ENCODE results near the gene SEPTIN1.

The SEPTIN1 gene

GRCh38 chr16:30407804-30408534 lies 25.6 kb upstream of the SEPTIN1 start (continued):
- TF ChIP-seq ZNF362 (tag by site-specific recombination; IDR thresholded peaks at IDR 0.05): no peak
- TF ChIP-seq ZNF274 (IDR thresholded peaks at IDR 0.05; ENCODE audit: low read length): no peak
- TF ChIP-seq ZNF274 (tag by site-specific recombination; IDR thresholded peaks at IDR 0.05; ENCODE audit: borderline replicate concordance): no peak
- TF ChIP-seq, protein P1, sequence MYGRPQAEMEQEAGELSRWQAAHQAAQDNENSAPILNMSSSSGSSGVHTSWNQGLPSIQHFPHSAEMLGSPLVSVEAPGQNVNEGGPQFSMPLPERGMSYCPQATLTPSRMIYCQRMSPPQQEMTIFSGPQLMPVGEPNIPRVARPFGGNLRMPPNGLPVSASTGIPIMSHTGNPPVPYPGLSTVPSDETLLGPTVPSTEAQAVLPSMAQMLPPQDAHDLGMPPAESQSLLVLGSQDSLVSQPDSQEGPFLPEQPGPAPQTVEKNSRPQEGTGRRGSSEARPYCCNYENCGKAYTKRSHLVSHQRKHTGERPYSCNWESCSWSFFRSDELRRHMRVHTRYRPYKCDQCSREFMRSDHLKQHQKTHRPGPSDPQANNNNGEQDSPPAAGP (tag by site-specific recombination; IDR thresholded peaks at IDR 0.05): no peak
- no peak for TF ChIP-seq ZNF777 (tag by site-specific recombination; IDR thresholded peaks at IDR 0.05; ENCODE audit: borderline replicate concordance)
- TF ChIP-seq ZNF146 (tag by site-specific recombination; IDR thresholded peaks at IDR 0.05): no peak
- no peak for TF ChIP-seq ZNF423 (tag by site-specific recombination; IDR thresholded peaks at IDR 0.05)
- no peak for TF ChIP-seq ZNF785 (tag by site-specific recombination; IDR thresholded peaks at IDR 0.05)
- no peak for TF ChIP-seq ZNF558 (tag by site-specific recombination; IDR thresholded peaks at IDR 0.05)
- TF ChIP-seq ZBTB49 (tag by site-specific recombination; IDR thresholded peaks at IDR 0.05; ENCODE audit: low read depth): no peak
- no peak for TF ChIP-seq ZFP37 (tag by site-specific recombination; IDR thresholded peaks at IDR 0.05)
- no peak for TF ChIP-seq ZNF654 (tag by site-specific recombination; IDR thresholded peaks at IDR 0.05; ENCODE audit: low read depth)
- TF ChIP-seq ZNF202 (tag by site-specific recombination; IDR thresholded peaks at IDR 0.05; ENCODE audit: borderline replicate concordance): no peak
- no peak for TF ChIP-seq ZBTB21 (tag by site-specific recombination; IDR thresholded peaks at IDR 0.05)
- no peak for TF ChIP-seq GLIS2 (tag by site-specific recombination; IDR thresholded peaks at IDR 0.05)
- TF ChIP-seq KLF9 (tag by site-specific recombination; IDR thresholded peaks at IDR 0.05; ENCODE audit: low read depth): peak; percentile 16
- TF ChIP-seq, protein P2, sequence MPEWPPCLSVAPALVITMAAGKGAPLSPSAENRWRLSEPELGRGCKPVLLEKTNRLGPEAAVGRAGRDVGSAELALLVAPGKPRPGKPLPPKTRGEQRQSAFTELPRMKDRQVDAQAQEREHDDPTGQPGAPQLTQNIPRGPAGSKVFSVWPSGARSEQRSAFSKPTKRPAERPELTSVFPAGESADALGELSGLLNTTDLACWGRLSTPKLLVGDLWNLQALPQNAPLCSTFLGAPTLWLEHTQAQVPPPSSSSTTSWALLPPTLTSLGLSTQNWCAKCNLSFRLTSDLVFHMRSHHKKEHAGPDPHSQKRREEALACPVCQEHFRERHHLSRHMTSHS (tag by site-specific recombination; IDR thresholded peaks at IDR 0.05): no peak
- no peak for TF ChIP-seq ZNF600 (tag by site-specific recombination; IDR thresholded peaks at IDR 0.05)
- TF ChIP-seq ZNF214 (tag by site-specific recombination; IDR thresholded peaks at IDR 0.05; ENCODE audit: borderline replicate concordance): no peak
- no peak for TF ChIP-seq ZNF140 (tag by site-specific recombination; IDR thresholded peaks at IDR 0.05)
- TF ChIP-seq, protein P3, sequence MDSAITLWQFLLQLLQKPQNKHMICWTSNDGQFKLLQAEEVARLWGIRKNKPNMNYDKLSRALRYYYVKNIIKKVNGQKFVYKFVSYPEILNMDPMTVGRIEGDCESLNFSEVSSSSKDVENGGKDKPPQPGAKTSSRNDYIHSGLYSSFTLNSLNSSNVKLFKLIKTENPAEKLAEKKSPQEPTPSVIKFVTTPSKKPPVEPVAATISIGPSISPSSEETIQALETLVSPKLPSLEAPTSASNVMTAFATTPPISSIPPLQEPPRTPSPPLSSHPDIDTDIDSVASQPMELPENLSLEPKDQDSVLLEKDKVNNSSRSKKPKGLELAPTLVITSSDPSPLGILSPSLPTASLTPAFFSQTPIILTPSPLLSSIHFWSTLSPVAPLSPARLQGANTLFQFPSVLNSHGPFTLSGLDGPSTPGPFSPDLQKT (IDR thresholded peaks at IDR 0.05; ENCODE audit: borderline replicate concordance, low read depth, low read length): no peak
- TF ChIP-seq ZNF473 (tag by site-specific recombination; IDR thresholded peaks at IDR 0.05): no peak
- peak; percentile 29; the same call in 1 of the 2 replicates for TF ChIP-seq PRDM10 (tag by site-specific recombination; IDR thresholded peaks at IDR 0.05)
- TF ChIP-seq ZNF366 (tag by site-specific recombination; conservative IDR thresholded peaks at IDR 0.05): no peak
- TF ChIP-seq ZNF707 (tag by site-specific recombination; IDR thresholded peaks at IDR 0.05): no peak
- no peak for TF ChIP-seq ZNF544 (tag by site-specific recombination; IDR thresholded peaks at IDR 0.05)
- TF ChIP-seq ZNF239 (tag by site-specific recombination; IDR thresholded peaks at IDR 0.05): no peak
- no peak for TF ChIP-seq ZNF621 (tag by site-specific recombination; IDR thresholded peaks at IDR 0.05)
- no peak for TF ChIP-seq ZNF704 (tag by site-specific recombination; IDR thresholded peaks at IDR 0.05)
- no peak for TF ChIP-seq ZNF394 (tag by site-specific recombination; IDR thresholded peaks at IDR 0.05; ENCODE audit: borderline replicate concordance)

Measured in HEK293 (cell line).